Activated naive CD4-positive, alpha-beta T cell treated with anti-CD3 and anti-CD28 coated beads, Interleukin-2, amount 50 U/mL, for 24 hours (primary cell): ENCODE data around the gene L3MBTL1.

Experiments used
- H3K27ac Mint-ChIP-seq: one replicate; pipeline ENCODE4 v1.8.0; 2021; ENCODE audit warnings: mild to moderate bottlenecking, mixed read lengths
- H3K27me3 Mint-ChIP-seq: one replicate; pipeline ENCODE4 v1.8.0; 2021; ENCODE audit warnings: mixed read lengths
- H3K36me3 Mint-ChIP-seq: one replicate; pipeline ENCODE4 v1.8.0; 2021; ENCODE audit warnings: mixed read lengths
- H3K4me1 Mint-ChIP-seq: one replicate; pipeline ENCODE4 v1.8.0; 2021; ENCODE audit warnings: mixed read lengths
- H3K4me3 Mint-ChIP-seq: one replicate; pipeline ENCODE4 v1.8.0; 2021; ENCODE audit warnings: mild to moderate bottlenecking, mixed read lengths
- H3K9me3 Mint-ChIP-seq: one replicate; pipeline ENCODE4 v1.8.0; 2021; ENCODE audit warnings: mixed read lengths

L3MBTL1 gene

GRCh38 chr20:43558412-43559146, 51.1 kb downstream of the L3MBTL1 start, which contains the start of gene SGK2:
SGK2 (plus strand) TSS chr20:43559027; CDS start chr20:43566496, 7,469 bp downstream.
- Mint-ChIP-seq H3K9me3 (no peaks in the 10 kb centered on the region), H3K27me3 (no peaks in the 10 kb centered on the region), H3K4me1 (no peaks in the 10 kb centered on the region), H3K4me3 (no peak within 1 kb of the TSS), H3K36me3 (no peaks in the 10 kb centered on the region), H3K27ac (no peak within 1 kb of the TSS)

- H3K27ac Mint-ChIP-seq, result no peak overlapping the region
- no peaks in the 10 kb centered on the region for H3K36me3 Mint-ChIP-seq
- H3K4me1 Mint-ChIP-seq, result no peaks in the 10 kb centered on the region
- H3K27me3 Mint-ChIP-seq, result no peaks in the 10 kb centered on the region
- H3K4me3 Mint-ChIP-seq, result no peak overlapping the region
- H3K9me3 Mint-ChIP-seq, result no peaks in the 10 kb centered on the region
Measured at GRCh38 chr20:43559147-43559987, 51.9 kb downstream of the L3MBTL1 start.

- Mint-ChIP-seq H3K9me3 (no peaks in the 10 kb centered on the region), H3K36me3 (no peaks in the 10 kb centered on the region), H3K27ac (no peak overlapping the region), H3K4me1 (no peaks in the 10 kb centered on the region), H3K4me3 (no peak overlapping the region), H3K27me3 (no peaks in the 10 kb centered on the region)
Measured at GRCh38 chr20:43560974-43561373, 53.5 kb downstream of the L3MBTL1 start.

GRCh38 chr20:43563429-43563828, 55.9 kb downstream of the L3MBTL1 start:
- Mint-ChIP-seq H3K27me3 (no peaks in the 10 kb centered on the region), H3K36me3 (no peaks in the 10 kb centered on the region), H3K27ac (no peak overlapping the region), H3K4me3 (no peak overlapping the region), H3K4me1 (no peaks in the 10 kb centered on the region), H3K9me3 (no peaks in the 10 kb centered on the region)

- Mint-ChIP-seq H3K4me3 (no peak overlapping the region), H3K27me3 (no peaks in the 10 kb centered on the region), H3K27ac (no peak overlapping the region), H3K9me3 (no peaks in the 10 kb centered on the region), H3K36me3 (no peaks in the 10 kb centered on the region), H3K4me1 (no peaks in the 10 kb centered on the region)
Measured at GRCh38 chr20:43563991-43564390, 56.5 kb downstream of the L3MBTL1 start.

GRCh38 chr20:43564455-43564854, 57.0 kb downstream of the L3MBTL1 start:
- Mint-ChIP-seq H3K36me3 (no peaks in the 10 kb centered on the region), H3K9me3 (no peaks in the 10 kb centered on the region), H3K27me3 (no peaks in the 10 kb centered on the region), H3K4me3 (no peak overlapping the region), H3K4me1 (no peaks in the 10 kb centered on the region), H3K27ac (no peak overlapping the region)

- Mint-ChIP-seq H3K4me3 (no peak overlapping the region), H3K4me1 (no peaks in the 10 kb centered on the region), H3K9me3 (no peaks in the 10 kb centered on the region), H3K27me3 (no peaks in the 10 kb centered on the region), H3K27ac (no peak overlapping the region), H3K36me3 (no peaks in the 10 kb centered on the region)
Measured at GRCh38 chr20:43564993-43565757, 57.7 kb downstream of the L3MBTL1 start.

- Mint-ChIP-seq H3K4me3 (no peak overlapping the region), H3K9me3 (no peaks in the 10 kb centered on the region), H3K4me1 (no peaks in the 10 kb centered on the region), H3K27ac (no peak overlapping the region), H3K27me3 (no peaks in the 10 kb centered on the region), H3K36me3 (no peaks in the 10 kb centered on the region)
Measured at GRCh38 chr20:43565758-43566104, 58.2 kb downstream of the L3MBTL1 start.

- H3K36me3 Mint-ChIP-seq, result no peaks in the 10 kb centered on the region
- H3K27me3 Mint-ChIP-seq, result no peaks in the 10 kb centered on the region
- H3K4me3 Mint-ChIP-seq, result no peak overlapping the region
- H3K4me1 Mint-ChIP-seq, result no peaks in the 10 kb centered on the region
- no peaks in the 10 kb centered on the region for H3K9me3 Mint-ChIP-seq
- H3K27ac Mint-ChIP-seq, result no peak overlapping the region
Measured at GRCh38 chr20:43567477-43567876, 60.0 kb downstream of the L3MBTL1 start.

GRCh38 chr20:43568706-43569105, 61.2 kb downstream of the L3MBTL1 start:
- no peaks in the 10 kb centered on the region for H3K9me3 Mint-ChIP-seq
- no peaks in the 10 kb centered on the region for H3K4me1 Mint-ChIP-seq
- no peak overlapping the region for H3K27ac Mint-ChIP-seq
- H3K4me3 Mint-ChIP-seq, result no peak overlapping the region
- no peaks in the 10 kb centered on the region for H3K27me3 Mint-ChIP-seq
- no peaks in the 10 kb centered on the region for H3K36me3 Mint-ChIP-seq

- no peaks in the 10 kb centered on the region for H3K27me3 Mint-ChIP-seq
Measured at GRCh38 chr20:43569282-43569681, 61.8 kb downstream of the L3MBTL1 start.

GRCh38 chr20:43570496-43570895, 63.0 kb downstream of the L3MBTL1 start:
- no peaks in the 10 kb centered on the region for H3K36me3 Mint-ChIP-seq

More at GRCh38 chr20:43569282-43569681, 61.8 kb downstream of the L3MBTL1 start:
- H3K27ac Mint-ChIP-seq, result no peak overlapping the region
- no peaks in the 10 kb centered on the region for H3K9me3 Mint-ChIP-seq
- H3K4me3 Mint-ChIP-seq, result no peak overlapping the region
- no peaks in the 10 kb centered on the region for H3K36me3 Mint-ChIP-seq
- no peaks in the 10 kb centered on the region for H3K4me1 Mint-ChIP-seq

GRCh38 chr20:43571310-43571709, 63.8 kb downstream of the L3MBTL1 start:
- H3K27me3 Mint-ChIP-seq, result no peaks in the 10 kb centered on the region
- no peak overlapping the region for H3K4me3 Mint-ChIP-seq
- no peaks in the 10 kb centered on the region for H3K4me1 Mint-ChIP-seq

More at GRCh38 chr20:43570496-43570895, 63.0 kb downstream of the L3MBTL1 start:
- no peak overlapping the region for H3K4me3 Mint-ChIP-seq
- no peaks in the 10 kb centered on the region for H3K4me1 Mint-ChIP-seq
- no peaks in the 10 kb centered on the region for H3K27me3 Mint-ChIP-seq
- no peak overlapping the region for H3K27ac Mint-ChIP-seq
- H3K9me3 Mint-ChIP-seq, result no peaks in the 10 kb centered on the region

GRCh38 chr20:43571771-43572170, 64.3 kb downstream of the L3MBTL1 start:
- no peaks in the 10 kb centered on the region for H3K9me3 Mint-ChIP-seq
- H3K27ac Mint-ChIP-seq, result no peak overlapping the region
- H3K4me1 Mint-ChIP-seq, result no peaks in the 10 kb centered on the region
- no peaks in the 10 kb centered on the region for H3K27me3 Mint-ChIP-seq
- no peak overlapping the region for H3K4me3 Mint-ChIP-seq
- H3K36me3 Mint-ChIP-seq, result no peaks in the 10 kb centered on the region

More at GRCh38 chr20:43571310-43571709, 63.8 kb downstream of the L3MBTL1 start:
- Mint-ChIP-seq H3K9me3 (no peaks in the 10 kb centered on the region), H3K27ac (no peak overlapping the region), H3K36me3 (no peaks in the 10 kb centered on the region)

GRCh38 chr20:43572891-43573290, 65.4 kb downstream of the L3MBTL1 start:
- Mint-ChIP-seq H3K9me3 (no peaks in the 10 kb centered on the region), H3K4me3 (no peak overlapping the region), H3K36me3 (no peaks in the 10 kb centered on the region), H3K27me3 (no peaks in the 10 kb centered on the region), H3K4me1 (no peaks in the 10 kb centered on the region), H3K27ac (no peak overlapping the region)
